GM12878 (cell line): Measurements from ENCODE around the gene DTX1. TPM values are rescaled to one million over a fixed set of nuclear protein-coding genes. Genes with fewer than 3 reads are reported as not detected.

Experiments
- ATAC-seq: fragments of 200-7000 bp; cut with Tn5 transposase; 3 replicates; pipeline ENCODE4 v1.9.1; 2020; ENCODE audit warnings: mild to moderate bottlenecking, moderate library complexity
- BruUV-seq: library from RNA; stranded (reverse); fragments of 400-500 nt; replicated peaks from 2 replicates; lab custom pipeline; 2021; lab: Mats Ljungman, UMichigan
- CTCF ChIA-PET: fragments of 300-600 bp; sonication (Branson Sonifier 250); formaldehyde crosslinking; extraction: SDS; loops from one replicate; lab custom pipeline; 2021; ENCODE audit warnings: inconsistent platforms; lab: Yijun Ruan, JAX
- POLR2A ChIA-PET: fragments of 350-600 bp; formaldehyde crosslinking; extraction: SDS; loops from one replicate; lab custom pipeline; 2021; ENCODE audit warnings: inconsistent platforms; lab: Charles Lee
- RAD21 ChIA-PET: fragments of 300-600 bp; sonication (Branson Sonifier 250); formaldehyde crosslinking; loops from one replicate; lab custom pipeline; 2023; ENCODE audit warnings: antibody characterized with exemption; ENCODE audit not compliant: unreplicated experiment; lab: Charles Lee
- SMC1A ChIA-PET: fragments of 300-600 bp; sonication (Branson Sonifier 250); formaldehyde crosslinking; loops from one replicate; lab custom pipeline; 2023; ENCODE audit not compliant: unreplicated experiment, uncharacterized antibody; lab: Charles Lee
- DNase-seq: peaks from one replicate; pipeline ENCODE4 v3.0.0-alpha.2; 2011; ENCODE audit warnings: low read depth, low spot score
- FAIRE-seq: peaks from 3 replicates; lab custom pipeline; 2011; peaks lifted over from hg19 to GRCh38; lab: Jason Lieb, UNC
- H2AFZ ChIP-seq: 2 replicates; pipeline ENCODE4 v1.6.0; 2011; ENCODE audit warnings: low read depth, low read length, control low read depth; ENCODE audit not compliant: control insufficient read depth
- H3K27ac ChIP-seq: 2 replicates; pipeline ENCODE4 v1.5.1; 2011; ENCODE audit warnings: control low read depth; ENCODE audit not compliant: control insufficient read depth, insufficient read depth
- H3K27me3 ChIP-seq, 2 experiments: replicated peaks in 1 of 2; 2 replicates each; pipeline versions ENCODE4 v1.6.0 to v1.6.1; 2011; ENCODE audit warnings: low read length in 1 of 2; ENCODE audit not compliant: control insufficient read depth in 2 of 2, insufficient read depth in 2 of 2
- H3K36me3 ChIP-seq, 2 experiments: 2 replicates each; pipeline ENCODE4 v1.5.1; 2011; ENCODE audit warnings: low read length in 1 of 2; ENCODE audit not compliant: control insufficient read depth in 2 of 2, insufficient read depth in 2 of 2
- H3K4me1 ChIP-seq: 2 replicates; pipeline ENCODE4 v1.6.1; 2011; ENCODE audit warnings: mild to moderate bottlenecking, low read length, moderate library complexity, mixed read lengths; ENCODE audit not compliant: control insufficient read depth, insufficient read depth
- H3K4me2 ChIP-seq: 2 replicates; pipeline ENCODE4 v1.6.0; 2011; ENCODE audit warnings: control low read depth; ENCODE audit not compliant: control insufficient read depth, insufficient read depth
- H3K4me3 ChIP-seq: fragments of 200-600 bp; sonication (generic); 2 replicates; pipeline ENCODE4 v1.5.1; 2016
- H3K79me2 ChIP-seq: 2 replicates; pipeline ENCODE4 v1.6.0; 2011; ENCODE audit warnings: low read length; ENCODE audit not compliant: control insufficient read depth, insufficient read depth
- H3K9ac ChIP-seq: 2 replicates; pipeline ENCODE4 v1.8.0; 2011; ENCODE audit warnings: low read length, control low read depth, mixed read lengths; ENCODE audit not compliant: control insufficient read depth, insufficient read depth
- H3K9me3 ChIP-seq: replicated peaks from 3 replicates; pipeline ENCODE4 v1.5.1; 2011; ENCODE audit warnings: mild to moderate bottlenecking, low read length; ENCODE audit not compliant: control insufficient read depth, insufficient read depth
- H4K20me1 ChIP-seq: 2 replicates; pipeline ENCODE4 v1.6.0; 2011; ENCODE audit not compliant: control insufficient read depth, insufficient read depth
- CBX3 ChIP-seq: fragments of 200-600 bp; sonication (generic); IDR thresholded peaks from 2 replicates; pipeline ENCODE4 v1.6.1; 2016; ENCODE audit warnings: low read depth, borderline replicate concordance
- EP300 ChIP-seq, 2 experiments: fragments of 150-350 bp in 1 of 2; IDR thresholded peaks; 2 replicates each; pipeline ENCODE4 v1.6.1; 2011 to 2012; ENCODE audit warnings: low read depth in 2 of 2, low read length in 2 of 2, borderline replicate concordance in 1 of 2, improper control_type of control experiment in 1 of 2, inconsistent platforms in 1 of 2; ENCODE audit not compliant: control insufficient read depth in 1 of 2
- HDAC6 ChIP-seq: fragments of 200-600 bp; sonication (generic); IDR thresholded peaks from one replicate; pipeline ENCODE4 v1.8.0; 2017; ENCODE audit warnings: antibody characterized with exemption; ENCODE audit not compliant: unreplicated experiment
- IKZF2 ChIP-seq, 2 experiments: fragments of 450-650 bp; IDR thresholded peaks; 2 replicates each; pipeline ENCODE4 v1.6.1; 2017; ENCODE audit warnings: mild to moderate bottlenecking in 2 of 2, moderate library complexity in 2 of 2
- MLLT1 ChIP-seq: fragments of 450-650 bp; IDR thresholded peaks from 2 replicates; pipeline ENCODE4 v1.6.1; 2016; ENCODE audit warnings: mild to moderate bottlenecking
- NBN ChIP-seq: fragments of 450-650 bp; IDR thresholded peaks from 2 replicates; pipeline ENCODE4 v1.6.1; 2016
- NFXL1 ChIP-seq: fragments of 450-650 bp; IDR thresholded peaks from 2 replicates; pipeline ENCODE4 v1.6.1; 2017; ENCODE audit warnings: antibody characterized with exemption, mild to moderate bottlenecking, borderline replicate concordance
- RUNX3 ChIP-seq: IDR thresholded peaks from 2 replicates; pipeline ENCODE4 v1.6.1; 2012; ENCODE audit warnings: low read length, inconsistent platforms
- ZBED1 ChIP-seq: IDR thresholded peaks from 2 replicates; pipeline ENCODE4 v1.6.1; 2016; ENCODE audit warnings: borderline replicate concordance
- ZNF274 ChIP-seq: IDR thresholded peaks from one replicate; pipeline ENCODE4 v1.8.0; 2011; ENCODE audit not compliant: insufficient read length, insufficient read depth
- WGBS: methylation state at CpG from one replicate; pipeline ENCODE4 v1.1.6; 2016; ENCODE audit warnings: low lambda C conversion rate; ENCODE audit not compliant: insufficient replicate concordance, insufficient coverage; ENCODE audit errors: missing lambda C conversion rate; 5-methylcytosine and 5-hydroxymethylcytosine counted together
- in situ Hi-C: fragments of 300-500 bp; cut with MboI; formaldehyde crosslinking; loops from 9 replicates; pipeline ENCODE4 v1.14.3; 2018; ENCODE audit warnings: mixed read lengths
- intact Hi-C: fragments of 100-400 bp; cut with micrococcal nuclease; formaldehyde crosslinking; loops from one replicate; pipeline ENCODE4 v1.14.2; 2022; ENCODE audit not compliant: unreplicated experiment
- polyA plus RNA-seq, 11 experiments: library from polyadenylated mRNA; depleted of rRNA in 4 of 11; unstranded in 6 of 11; stranded (reverse) in 5 of 11; fragments of >200 nt; fragmentation: Nextera tagmentation in 4 of 11; fragmentation: Illumina TruSeq in 1 of 11; extraction: Ambion mirVana in 4 of 11; extraction: Trizol in 1 of 11; gene quantifications; 1 replicate in 1 of 11; 2 replicates in 10 of 11; pipeline versions ENCODE4 v1.2.1 to v1.2.3, GENCODE V29; 2011 to 2016; ENCODE audit warnings: inconsistent platforms in 2 of 11, missing spikeins in 2 of 11, low read depth in 1 of 11
- total RNA-seq, 4 experiments: library from RNA; depleted of rRNA in 3 of 4; stranded (reverse); fragments of >200 nt in 3 of 4; fragmentation: Illumina TruSeq in 1 of 4; extraction: Trizol in 1 of 4; gene quantifications; 2 replicates each; pipeline versions ENCODE4 v1.2.1 to v1.2.3, GENCODE V29; 2013 to 2021
- TF ChIP-seq, protein P1 (sequence below): fragments of 450-650 bp; IDR thresholded peaks from 2 replicates; pipeline ENCODE4 v1.6.1; 2017; ENCODE audit warnings: antibody characterized with exemption, mild to moderate bottlenecking, moderate library complexity
- TF ChIP-seq, protein P2 (sequence below): IDR thresholded peaks from 2 replicates; pipeline ENCODE4 v1.6.1; 2012; ENCODE audit warnings: low read length, inconsistent platforms

Gene DTX1
- total and polyA plus RNA-seq, 10 of the 15 experiments (the other 5 are each of a cell fraction or from before 2014, with no cell fraction given): 0.09 to 2.8 (median 0.66) TPM

DNA sequence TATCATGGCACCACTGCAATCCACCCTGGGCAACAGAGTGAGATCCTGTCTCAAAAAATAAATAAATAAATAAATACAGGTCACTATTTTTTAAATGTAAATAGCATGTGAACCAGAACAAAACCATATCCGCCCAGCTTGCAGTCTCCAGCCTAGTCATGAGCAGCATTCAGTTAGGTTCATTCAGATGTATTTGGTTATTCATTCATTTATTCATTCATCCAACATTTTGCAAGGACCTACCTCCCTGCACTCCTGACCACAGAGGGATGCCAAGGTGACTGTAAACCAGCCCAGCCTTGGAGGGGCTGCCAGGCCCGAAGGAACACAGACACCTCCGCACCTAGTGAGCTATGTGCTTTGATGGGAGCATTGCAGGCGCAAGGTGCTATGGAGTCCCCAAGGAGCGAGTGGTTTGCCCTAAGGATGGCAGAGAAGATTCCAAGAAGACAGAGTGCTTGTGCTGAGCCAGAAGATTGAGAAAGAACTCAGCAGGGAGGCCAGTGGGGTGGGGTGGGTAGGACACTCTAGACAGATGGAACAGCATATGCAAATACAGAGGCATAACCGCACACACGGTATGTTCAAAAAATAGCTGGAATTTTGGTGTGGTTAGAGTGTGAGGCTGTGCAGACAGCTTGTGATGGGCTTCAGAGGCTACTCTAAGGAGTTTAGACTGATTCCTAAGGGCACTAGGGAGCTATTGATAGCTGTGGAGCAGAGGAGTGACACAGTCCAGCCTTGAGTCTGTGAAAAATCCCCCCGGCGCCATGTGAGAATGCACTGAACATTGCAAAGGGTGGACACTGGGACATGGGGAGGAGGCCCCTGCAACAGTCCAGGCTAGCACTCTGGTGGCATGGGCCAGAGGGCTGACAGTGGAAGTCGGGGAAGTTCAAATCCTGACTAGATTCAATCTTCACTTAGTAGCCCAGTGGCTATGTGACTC lies 11.7 kb downstream of the DTX1 start:
- FAIRE-seq: peak; percentile 23
- no peaks in the 10 kb centered on the region for H3K27me3 ChIP-seq
- no peak overlapping the region for H3K27ac ChIP-seq
- H3K4me3 ChIP-seq: no peak overlapping the region
- H3K4me1 ChIP-seq: peaks cover 43% of the 10 kb centered on the region
- intact Hi-C loops: no loop called here
- WGBS: 67% methylated on average over 10 of the region's 10 CpGs
- no peak for ATAC-seq
- H3K9me3 ChIP-seq: no peaks in the 10 kb centered on the region
- no peak overlapping the region for H3K9ac ChIP-seq
- ChIA-PET SMC1A (interaction anchor here (0.8 to 4.8 kb wide), 9 partner anchors 9 to 31 kb away, joined by 3 to 29 read pairs (median 5); no protein-coding TSS in a partner anchor), CTCF (interaction anchor here (1.3 to 9.5 kb wide), 5 partner anchors 19 to 63 kb away, joined by 3 to 98 read pairs (median 13); no protein-coding TSS in a partner anchor), RAD21 (interaction anchor here (0.5 to 3.1 kb wide), 8 partner anchors 9 to 168 kb away, joined by 3 to 14 read pairs (median 4); no protein-coding TSS in a partner anchor), POLR2A (interaction anchor here (0.9 to 5.6 kb wide), 4 partner anchors 10 to 161 kb away, joined by 3 to 41 read pairs (median 10); partner anchors contain the start of gene OAS1)
- H2AFZ ChIP-seq: no peak overlapping the region
- H3K4me2 ChIP-seq: peak overlapping the region; percentile 22; the same call in 1 of the 2 replicates
- BruUV-seq: no TSS peak
- H3K79me2 ChIP-seq: peaks cover 2% of the 10 kb centered on the region; the same call in 1 of the 2 replicates
- H3K36me3 ChIP-seq: no peaks in the 10 kb centered on the region; a peak in 2 of 4 replicates
- no peaks in the 10 kb centered on the region for H4K20me1 ChIP-seq
- no peak for DNase-seq
- in situ Hi-C loops: no loop called here
- peak; percentile 60 for TF ChIP-seq RUNX3
- TF ChIP-seq, protein P1, sequence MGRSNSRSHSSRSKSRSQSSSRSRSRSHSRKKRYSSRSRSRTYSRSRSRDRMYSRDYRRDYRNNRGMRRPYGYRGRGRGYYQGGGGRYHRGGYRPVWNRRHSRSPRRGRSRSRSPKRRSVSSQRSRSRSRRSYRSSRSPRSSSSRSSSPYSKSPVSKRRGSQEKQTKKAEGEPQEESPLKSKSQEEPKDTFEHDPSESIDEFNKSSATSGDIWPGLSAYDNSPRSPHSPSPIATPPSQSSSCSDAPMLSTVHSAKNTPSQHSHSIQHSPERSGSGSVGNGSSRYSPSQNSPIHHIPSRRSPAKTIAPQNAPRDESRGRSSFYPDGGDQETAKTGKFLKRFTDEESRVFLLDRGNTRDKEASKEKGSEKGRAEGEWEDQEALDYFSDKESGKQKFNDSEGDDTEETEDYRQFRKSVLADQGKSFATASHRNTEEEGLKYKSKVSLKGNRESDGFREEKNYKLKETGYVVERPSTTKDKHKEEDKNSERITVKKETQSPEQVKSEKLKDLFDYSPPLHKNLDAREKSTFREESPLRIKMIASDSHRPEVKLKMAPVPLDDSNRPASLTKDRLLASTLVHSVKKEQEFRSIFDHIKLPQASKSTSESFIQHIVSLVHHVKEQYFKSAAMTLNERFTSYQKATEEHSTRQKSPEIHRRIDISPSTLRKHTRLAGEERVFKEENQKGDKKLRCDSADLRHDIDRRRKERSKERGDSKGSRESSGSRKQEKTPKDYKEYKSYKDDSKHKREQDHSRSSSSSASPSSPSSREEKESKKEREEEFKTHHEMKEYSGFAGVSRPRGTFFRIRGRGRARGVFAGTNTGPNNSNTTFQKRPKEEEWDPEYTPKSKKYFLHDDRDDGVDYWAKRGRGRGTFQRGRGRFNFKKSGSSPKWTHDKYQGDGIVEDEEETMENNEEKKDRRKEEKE: no peak
- TF ChIP-seq EP300 (IDR thresholded peaks at IDR 0.05; ENCODE audit: borderline replicate concordance in 1 of 2, control insufficient read depth in 1 of 2, low read depth in 2 of 2, low read length in 2 of 2): no peak
- no peak for TF ChIP-seq CBX3
- TF ChIP-seq ZNF274: no peak
- peak in 1 of 2 experiments; percentile 12; a peak in 1 of 4 replicates for TF ChIP-seq IKZF2 (IDR thresholded peaks at IDR 0.05)
- no peak for TF ChIP-seq MLLT1
- no peak for TF ChIP-seq HDAC6
- no peak for TF ChIP-seq NBN
- TF ChIP-seq ZBED1: no peak
- TF ChIP-seq, protein P2, sequence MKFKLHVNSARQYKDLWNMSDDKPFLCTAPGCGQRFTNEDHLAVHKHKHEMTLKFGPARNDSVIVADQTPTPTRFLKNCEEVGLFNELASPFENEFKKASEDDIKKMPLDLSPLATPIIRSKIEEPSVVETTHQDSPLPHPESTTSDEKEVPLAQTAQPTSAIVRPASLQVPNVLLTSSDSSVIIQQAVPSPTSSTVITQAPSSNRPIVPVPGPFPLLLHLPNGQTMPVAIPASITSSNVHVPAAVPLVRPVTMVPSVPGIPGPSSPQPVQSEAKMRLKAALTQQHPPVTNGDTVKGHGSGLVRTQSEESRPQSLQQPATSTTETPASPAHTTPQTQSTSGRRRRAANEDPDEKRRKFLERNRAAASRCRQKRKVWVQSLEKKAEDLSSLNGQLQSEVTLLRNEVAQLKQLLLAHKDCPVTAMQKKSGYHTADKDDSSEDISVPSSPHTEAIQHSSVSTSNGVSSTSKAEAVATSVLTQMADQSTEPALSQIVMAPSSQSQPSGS: no peak
- no peak for TF ChIP-seq NFXL1
